HCT116 (cell line): ENCODE results near the gene NACC1. TPM values are rescaled to one million over a fixed set of nuclear protein-coding genes. Genes with fewer than 3 reads are reported as not detected.

Experiments used
- ATAC-seq: fragments of 200-7000 bp; cut with Tn5 transposase; 2 replicates; pipeline ENCODE4 v1.9.1; 2020; ENCODE audit warnings: mild to moderate bottlenecking, moderate library complexity
- BruUV-seq: library from RNA; stranded (reverse); fragments of 400-500 nt; replicated peaks from 2 replicates; lab custom pipeline; 2021; lab: Mats Ljungman, UMichigan
- CTCF ChIA-PET: fragments of 300-600 bp; sonication (Branson Sonifier 250); formaldehyde crosslinking; loops from one replicate; lab custom pipeline; 2021; ENCODE audit warnings: antibody characterized with exemption; lab: Charles Lee
- POLR2A ChIA-PET: fragments of 300-600, 350-600 bp; sonication (Branson Sonifier 250); formaldehyde crosslinking; loops from one replicate; lab custom pipeline; 2021; ENCODE audit warnings: antibody characterized with exemption; lab: Charles Lee
- RAD21 ChIA-PET, 2 experiments: fragments of 300-600 bp; sonication (Branson Sonifier 250); formaldehyde crosslinking; loops; one replicate each; lab custom pipeline; 2023; ENCODE audit warnings: low total read pairs in 2 of 2; ENCODE audit not compliant: uncharacterized antibody in 2 of 2, unreplicated experiment in 2 of 2, low non-redundant PET in 1 of 2; lab: Charles Lee
- DNase-seq: peaks from one replicate; pipeline ENCODE4 v3.0.0-alpha.2; 2010; ENCODE audit warnings: low read depth, low spot score
- H2AFZ ChIP-seq: fragments of 200-600 bp; shearing (Covaris generic), sonication (generic); 2 replicates; pipeline ENCODE4 v1.6.1; 2017; ENCODE audit warnings: low read depth, mixed run types, mixed read lengths, antibody characterized with exemption, low read length; ENCODE audit not compliant: poor library complexity, severe bottlenecking
- H3K27ac ChIP-seq: 2 replicates; pipeline ENCODE4 v1.5.1; 2012; ENCODE audit warnings: low read depth, low read length
- H3K27me3 ChIP-seq: fragments of 200-600 bp; sonication (generic); 2 replicates; pipeline ENCODE4 v1.6.1; 2016; ENCODE audit warnings: mixed run types, low read length, mixed read lengths; ENCODE audit not compliant: insufficient read depth
- H3K36me3 ChIP-seq, 2 experiments: fragments of 200-500 bp in 1 of 2; fragments of 200-600 bp in 1 of 2; sonication (Bioruptor generic) in 1 of 2; sonication (generic) in 1 of 2; 2 replicates each; pipeline versions ENCODE4 v1.5.1 to v1.6.1; 2014 to 2016; ENCODE audit warnings: low read length in 2 of 2, inconsistent platforms in 1 of 2, mixed read lengths in 1 of 2, mixed run types in 1 of 2; ENCODE audit not compliant: insufficient read depth in 2 of 2, control insufficient read depth in 1 of 2
- H3K4me1 ChIP-seq, 2 experiments: fragments of 200-600 bp in 1 of 2; sonication (generic) in 1 of 2; 2 replicates each; pipeline versions ENCODE4 v1.5.1 to v1.6.1; 2012 to 2017; ENCODE audit warnings: low read length in 2 of 2, inconsistent platforms in 1 of 2, mild to moderate bottlenecking in 1 of 2, mixed read lengths in 1 of 2, mixed run types in 1 of 2, moderate library complexity in 1 of 2; ENCODE audit not compliant: insufficient read depth in 2 of 2, control insufficient read depth in 1 of 2
- H3K4me2 ChIP-seq: fragments of 200-600 bp; sonication (generic); 2 replicates; pipeline ENCODE4 v1.6.1; 2017; ENCODE audit warnings: mixed run types, low read length, mixed read lengths
- H3K4me3 ChIP-seq, 2 experiments: fragments of 200-600 bp in 1 of 2; sonication (generic) in 1 of 2; replicated peaks in 1 of 2; 2 replicates each; pipeline ENCODE4 v1.5.1; 2011 to 2016; ENCODE audit warnings: low read length in 2 of 2, control low read depth in 1 of 2, low read depth in 1 of 2, mild to moderate bottlenecking in 1 of 2, mixed read lengths in 1 of 2, mixed run types in 1 of 2
- H3K79me2 ChIP-seq: fragments of 200-600 bp; sonication (generic); 2 replicates; pipeline ENCODE4 v1.6.1; 2017; ENCODE audit warnings: mild to moderate bottlenecking, mixed run types, low read length, moderate library complexity, mixed read lengths; ENCODE audit not compliant: insufficient read depth
- H3K9ac ChIP-seq: fragments of 200-600 bp; sonication (generic); 2 replicates; pipeline ENCODE4 v1.6.1; 2016; ENCODE audit warnings: low read length, mixed read lengths
- H3K9me2 ChIP-seq: fragments of 200-600 bp; sonication (generic), shearing (Covaris generic); 2 replicates; pipeline ENCODE4 v1.6.1; 2017; ENCODE audit warnings: mixed run types, mild to moderate bottlenecking, moderate library complexity; ENCODE audit not compliant: insufficient read depth
- H3K9me3 ChIP-seq, 2 experiments: fragments of 200-500 bp in 1 of 2; fragments of 200-600 bp in 1 of 2; sonication (Bioruptor generic) in 1 of 2; sonication (generic) in 1 of 2; 2 replicates each; pipeline ENCODE4 v1.6.1; 2014 to 2017; ENCODE audit warnings: low read length in 2 of 2, mixed read lengths in 2 of 2, inconsistent platforms in 1 of 2, low read depth in 1 of 2, mild to moderate bottlenecking in 1 of 2, mixed run types in 1 of 2, moderate library complexity in 1 of 2; ENCODE audit not compliant: control insufficient read depth in 1 of 2, insufficient read depth in 1 of 2
- H4K20me1 ChIP-seq: fragments of 200-600 bp; sonication (generic), shearing (Covaris generic); 2 replicates; pipeline ENCODE4 v1.6.1; 2017; ENCODE audit warnings: mixed run types, mild to moderate bottlenecking, moderate library complexity; ENCODE audit not compliant: insufficient read depth
- CBX3 ChIP-seq: IDR thresholded peaks from 2 replicates; pipeline ENCODE4 v1.6.1; 2012; ENCODE audit warnings: low read depth
- CEBPB ChIP-seq: IDR thresholded peaks from 2 replicates; pipeline ENCODE4 v1.6.1; 2012; ENCODE audit warnings: low read depth
- EGR1 ChIP-seq: IDR thresholded peaks from 2 replicates; pipeline ENCODE4 v1.6.1; 2012; ENCODE audit warnings: low read depth
- ELF1 ChIP-seq: IDR thresholded peaks from 2 replicates; pipeline ENCODE4 v1.6.1; 2012; ENCODE audit warnings: low read depth, borderline replicate concordance
- EZH2 ChIP-seq: fragments of 200-600 bp; sonication (generic); IDR thresholded peaks from 2 replicates; pipeline ENCODE4 v1.6.1; 2017; ENCODE audit warnings: antibody characterized with exemption, mixed run types
- EZH2phosphoT487 ChIP-seq: fragments of 200-600 bp; IDR thresholded peaks from 2 replicates; pipeline ENCODE4 v1.6.1; 2018; ENCODE audit warnings: antibody characterized with exemption, borderline replicate concordance
- JUND ChIP-seq: IDR thresholded peaks from 2 replicates; pipeline ENCODE4 v1.6.1; 2012
- POLR2AphosphoS5 ChIP-seq: IDR thresholded peaks from 2 replicates; pipeline ENCODE4 v1.6.1; 2011; ENCODE audit warnings: mild to moderate bottlenecking, low read depth, low read length, moderate library complexity
- RAD21 ChIP-seq: IDR thresholded peaks from 2 replicates; pipeline ENCODE4 v1.6.1; 2012; ENCODE audit warnings: low read depth, mild to moderate bottlenecking
- SP1 ChIP-seq: IDR thresholded peaks from 2 replicates; pipeline ENCODE4 v1.6.1; 2012; ENCODE audit warnings: low read depth
- SRF ChIP-seq: IDR thresholded peaks from 2 replicates; pipeline ENCODE4 v1.6.1; 2012; ENCODE audit warnings: low read depth
- TCF7L2 ChIP-seq: IDR thresholded peaks from 2 replicates; pipeline ENCODE4 v1.7.0; 2011; ENCODE audit warnings: borderline replicate concordance, inconsistent platforms; ENCODE audit not compliant: insufficient read depth, insufficient read length; ENCODE audit errors: extremely low read depth
- YY1 ChIP-seq: IDR thresholded peaks from 2 replicates; pipeline ENCODE4 v1.6.1; 2011; ENCODE audit warnings: low read length, low read depth, moderate library complexity, mild to moderate bottlenecking; ENCODE audit not compliant: insufficient replicate concordance; ENCODE audit errors: extremely low read depth
- ZFX ChIP-seq: fragments of 450-650 bp; IDR thresholded peaks from 2 replicates; pipeline ENCODE4 v1.6.1; 2017
- intact Hi-C: fragments of 100-400 bp; cut with micrococcal nuclease; formaldehyde crosslinking; loops from 2 replicates; pipeline ENCODE4 v1.10.0; 2022
- total RNA-seq: library from RNA; stranded (reverse); gene quantifications from one replicate; pipeline ENCODE4 v1.2.1, GENCODE V29; 2021; ENCODE audit not compliant: unreplicated experiment
- TF ChIP-seq, protein P1 (sequence below): IDR thresholded peaks from 2 replicates; pipeline ENCODE4 v1.6.1; 2011; ENCODE audit warnings: mild to moderate bottlenecking, low read length, moderate library complexity; ENCODE audit not compliant: insufficient replicate concordance; ENCODE audit errors: extremely low read depth
- TF ChIP-seq, protein P2 (sequence below), 3 experiments: fragments of 200-600 bp in 1 of 3; sonication (generic) in 1 of 3; IDR thresholded peaks in 2 of 3; conservative IDR thresholded peaks in 1 of 3; 2 replicates each; pipeline ENCODE4 v1.5.1; 2012 to 2017; ENCODE audit warnings: low read depth in 2 of 3, low read length in 2 of 3, antibody characterized with exemption in 1 of 3, borderline replicate concordance in 1 of 3, control low read depth in 1 of 3, mild to moderate bottlenecking in 1 of 3, mixed read lengths in 1 of 3, mixed run types in 1 of 3, moderate library complexity in 1 of 3; ENCODE audit not compliant: insufficient read depth in 1 of 3
- TF ChIP-seq, protein P3 (sequence below): IDR thresholded peaks from 2 replicates; pipeline ENCODE4 v1.6.1; 2012
- TF ChIP-seq, protein P4 (sequence below): IDR thresholded peaks from 2 replicates; pipeline ENCODE4 v1.6.1; 2012

NACC1 gene
- total RNA-seq, 1 experiment from 2014 or later: 181 TPM

DNA sequence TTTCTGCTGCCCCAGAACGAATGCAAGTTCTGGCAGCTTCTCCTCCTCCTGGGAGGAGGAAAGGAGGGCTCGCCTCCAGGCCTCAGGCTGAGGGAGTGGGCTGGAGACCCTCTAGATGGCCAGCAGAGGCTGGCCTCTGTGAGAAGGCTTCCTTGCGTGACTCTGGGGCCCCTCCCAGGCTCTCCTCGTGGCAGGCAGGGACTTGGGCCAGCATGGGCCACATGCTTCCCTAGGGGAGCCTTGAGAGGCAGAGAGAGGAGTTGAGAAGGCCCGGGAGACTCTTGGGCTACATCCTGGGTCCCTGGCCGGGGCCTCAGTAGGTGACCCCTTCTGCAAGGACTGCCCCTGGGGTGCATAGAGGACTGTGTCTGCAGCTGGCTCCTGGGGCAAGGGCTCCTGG, 41.3 kb upstream of the NACC1 start:
- Histone ChIP-seq H3K27me3 (no peaks in the 10 kb centered on the region), H4K20me1 (no peaks in the 10 kb centered on the region), H3K4me3 (no peak overlapping the region), H3K9me2 (no peaks in the 10 kb centered on the region), H3K9ac (no peak overlapping the region), H3K4me1 (peaks cover 13 to 15% of the 10 kb centered on the region in 2 experiments), H3K4me2 (no peak overlapping the region), H2AFZ (no peak overlapping the region), H3K79me2 (no peaks in the 10 kb centered on the region), H3K9me3 (no peaks in the 10 kb centered on the region), H3K27ac (no peak overlapping the region), H3K36me3 (no peaks in the 10 kb centered on the region)
- RAD21 ChIA-PET: no interaction called here
- no TSS peak for BruUV-seq
- TF ChIP-seq JUND: no peak
- TF ChIP-seq, protein P1, sequence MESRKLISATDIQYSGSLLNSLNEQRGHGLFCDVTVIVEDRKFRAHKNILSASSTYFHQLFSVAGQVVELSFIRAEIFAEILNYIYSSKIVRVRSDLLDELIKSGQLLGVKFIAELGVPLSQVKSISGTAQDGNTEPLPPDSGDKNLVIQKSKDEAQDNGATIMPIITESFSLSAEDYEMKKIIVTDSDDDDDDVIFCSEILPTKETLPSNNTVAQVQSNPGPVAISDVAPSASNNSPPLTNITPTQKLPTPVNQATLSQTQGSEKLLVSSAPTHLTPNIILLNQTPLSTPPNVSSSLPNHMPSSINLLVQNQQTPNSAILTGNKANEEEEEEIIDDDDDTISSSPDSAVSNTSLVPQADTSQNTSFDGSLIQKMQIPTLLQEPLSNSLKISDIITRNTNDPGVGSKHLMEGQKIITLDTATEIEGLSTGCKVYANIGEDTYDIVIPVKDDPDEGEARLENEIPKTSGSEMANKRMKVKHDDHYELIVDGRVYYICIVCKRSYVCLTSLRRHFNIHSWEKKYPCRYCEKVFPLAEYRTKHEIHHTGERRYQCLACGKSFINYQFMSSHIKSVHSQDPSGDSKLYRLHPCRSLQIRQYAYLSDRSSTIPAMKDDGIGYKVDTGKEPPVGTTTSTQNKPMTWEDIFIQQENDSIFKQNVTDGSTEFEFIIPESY: no peak
- no peak for TF ChIP-seq POLR2AphosphoS5
- TF ChIP-seq CBX3: no peak
- no peak for TF ChIP-seq SP1
- TF ChIP-seq RAD21: no peak
- no peak for TF ChIP-seq EZH2
- TF ChIP-seq TCF7L2: no peak
- TF ChIP-seq, protein P2, sequence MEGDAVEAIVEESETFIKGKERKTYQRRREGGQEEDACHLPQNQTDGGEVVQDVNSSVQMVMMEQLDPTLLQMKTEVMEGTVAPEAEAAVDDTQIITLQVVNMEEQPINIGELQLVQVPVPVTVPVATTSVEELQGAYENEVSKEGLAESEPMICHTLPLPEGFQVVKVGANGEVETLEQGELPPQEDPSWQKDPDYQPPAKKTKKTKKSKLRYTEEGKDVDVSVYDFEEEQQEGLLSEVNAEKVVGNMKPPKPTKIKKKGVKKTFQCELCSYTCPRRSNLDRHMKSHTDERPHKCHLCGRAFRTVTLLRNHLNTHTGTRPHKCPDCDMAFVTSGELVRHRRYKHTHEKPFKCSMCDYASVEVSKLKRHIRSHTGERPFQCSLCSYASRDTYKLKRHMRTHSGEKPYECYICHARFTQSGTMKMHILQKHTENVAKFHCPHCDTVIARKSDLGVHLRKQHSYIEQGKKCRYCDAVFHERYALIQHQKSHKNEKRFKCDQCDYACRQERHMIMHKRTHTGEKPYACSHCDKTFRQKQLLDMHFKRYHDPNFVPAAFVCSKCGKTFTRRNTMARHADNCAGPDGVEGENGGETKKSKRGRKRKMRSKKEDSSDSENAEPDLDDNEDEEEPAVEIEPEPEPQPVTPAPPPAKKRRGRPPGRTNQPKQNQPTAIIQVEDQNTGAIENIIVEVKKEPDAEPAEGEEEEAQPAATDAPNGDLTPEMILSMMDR (IDR thresholded peaks at IDR 0.05 in 2 of 3, conservative IDR thresholded peaks at IDR 0.05 in 1 of 3; ENCODE audit: borderline replicate concordance in 1 of 3, insufficient read depth in 1 of 3, low read depth in 2 of 3, low read length in 2 of 3): no peak
- no peak for TF ChIP-seq EZH2phosphoT487
- TF ChIP-seq, protein P3, sequence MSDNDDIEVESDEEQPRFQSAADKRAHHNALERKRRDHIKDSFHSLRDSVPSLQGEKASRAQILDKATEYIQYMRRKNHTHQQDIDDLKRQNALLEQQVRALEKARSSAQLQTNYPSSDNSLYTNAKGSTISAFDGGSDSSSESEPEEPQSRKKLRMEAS: no peak
- no peak for TF ChIP-seq ZFX
- no peak for TF ChIP-seq EGR1
- TF ChIP-seq SRF: no peak
- TF ChIP-seq YY1: no peak
- TF ChIP-seq CEBPB: no peak
- TF ChIP-seq ELF1: no peak
- TF ChIP-seq, protein P4, sequence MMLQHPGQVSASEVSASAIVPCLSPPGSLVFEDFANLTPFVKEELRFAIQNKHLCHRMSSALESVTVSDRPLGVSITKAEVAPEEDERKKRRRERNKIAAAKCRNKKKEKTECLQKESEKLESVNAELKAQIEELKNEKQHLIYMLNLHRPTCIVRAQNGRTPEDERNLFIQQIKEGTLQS: no peak
- no peak for DNase-seq
- intact Hi-C loops: no loop called here
- ATAC-seq: no peak
- POLR2A ChIA-PET: no interaction called here
- CTCF ChIA-PET: no interaction called here
